LNCAP (cell line): Measurements from ENCODE around the gene PRR30.

ENCODE experiments used
- CTCF ChIP-seq: fragments of 450-650 bp; IDR thresholded peaks from 2 replicates; pipeline ENCODE4 v1.5.1; 2017; ENCODE audit warnings: mild to moderate bottlenecking

The PRR30 gene

GRCh38 chr2:27152102-27152795 is 13.0 kb upstream of the PRR30 start:
- TF ChIP-seq CTCF, result no peak

GRCh38 chr2:27150639-27151230 is 11.5 kb upstream of the PRR30 start:
- TF ChIP-seq CTCF, result no peak

- no peak for TF ChIP-seq CTCF
Observed at GRCh38 chr2:27149570-27150405, 10.6 kb upstream of the PRR30 start.

- TF ChIP-seq CTCF, result no peak
Observed at GRCh38 chr2:27148801-27149439, 9.7 kb upstream of the PRR30 start, which contains the start of gene TCF23. Gene TCF23, plus strand, starts transcription at chr2:27149004. Its CDS starts 130 bp downstream, at chr2:27149134.

- TF ChIP-seq CTCF, result no peak
Observed at GRCh38 chr2:27147935-27148334, 8.7 kb upstream of the PRR30 start.

- no peak for TF ChIP-seq CTCF
Observed at GRCh38 chr2:27145682-27146081, 6.5 kb upstream of the PRR30 start.

GRCh38 chr2:27143285-27143684 is 4.1 kb upstream of the PRR30 start:
- TF ChIP-seq CTCF, result no peak
